Right lobe of liver (tissue), 4 donors: Measurements from ENCODE around the gene CALHM6.

Experiments
- CTCF ChIP-seq, 4 donors: fragments of 200-600 bp in 3 of 4; fragments of 450-650 bp in 1 of 4; IDR thresholded peaks; one replicate each; pipeline versions ENCODE4 v1.5.1 to v1.8.0; 2016 to 2022; ENCODE audit warnings: antibody characterized with exemption in 4 of 4, mild to moderate bottlenecking in 2 of 4
- POLR2A ChIP-seq: fragments of 450-650 bp; IDR thresholded peaks from one replicate; pipeline ENCODE4 v1.6.1; 2017; ENCODE audit warnings: antibody characterized with exemption, mild to moderate bottlenecking
- donor health status: DM: no; HTN: no; CAD: no.
- donor health status: DM: no; HTN: no; CAD: no.
- donor health status: DM: no; HTN: yes; CAD: no.

DNA sequence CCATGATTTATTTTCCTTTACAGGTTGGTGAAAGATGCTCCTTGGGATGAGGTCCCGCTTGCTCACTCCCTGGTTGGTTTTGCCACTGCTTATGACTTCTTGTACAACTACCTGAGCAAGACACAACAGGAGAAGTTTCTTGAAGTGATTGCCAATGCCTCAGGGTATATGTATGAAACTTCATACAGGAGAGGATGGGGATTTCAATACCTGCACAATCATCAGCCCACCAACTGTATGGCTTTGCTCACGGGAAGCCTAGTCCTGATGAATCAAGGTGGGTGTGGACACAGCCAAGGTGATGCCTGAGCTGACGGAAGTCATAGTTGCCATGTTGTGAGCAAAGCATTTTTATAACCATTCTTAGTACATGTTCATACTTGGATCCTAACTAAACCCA lies 34.6 kb upstream of the CALHM6 start:
- TF ChIP-seq POLR2A = no peak
- no peak for TF ChIP-seq CTCF (IDR thresholded peaks at IDR 0.05)
